ENCODE measurements around the gene IQCH.

Gene IQCH

DNA sequence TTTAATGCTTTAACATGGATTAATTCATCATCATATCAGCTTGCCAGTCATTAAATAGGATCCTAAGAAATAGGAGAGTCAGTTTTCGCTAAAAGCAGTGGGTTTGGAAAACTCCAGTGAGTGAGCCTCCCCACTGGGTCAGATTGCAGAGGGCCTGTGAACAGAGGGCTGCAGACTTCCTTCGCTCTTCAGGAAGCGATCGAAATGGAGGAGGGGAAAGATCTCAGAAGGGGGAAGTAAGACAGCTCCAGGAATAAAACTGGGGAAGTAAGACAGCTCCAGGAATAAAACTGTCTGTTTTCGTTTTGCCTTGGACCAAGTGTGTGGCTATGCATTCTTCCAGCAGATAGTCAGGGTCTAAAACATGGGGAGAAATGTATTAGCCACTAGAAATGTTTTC, 141.5 kb downstream of the IQCH start:
- Histone ChIP-seq H3K36me3 (ENCODE audit: insufficient read depth, low read length) (no peaks in the 10 kb centered on the region), H3K27ac (no peak overlapping the region), H3K4me3 (no peak overlapping the region), H3K9me3 (ENCODE audit: low read depth, low read length) (no peaks in the 10 kb centered on the region), H3K9ac (ENCODE audit: insufficient read length) (no peak overlapping the region)
- TF ChIP-seq EZH2 (IDR thresholded peaks at IDR 0.05) (no peak), FOXP2 (optimal IDR thresholded peaks at IDR 0.05; ENCODE audit: control extremely low read depth, extremely low read length, insufficient read depth) (no peak), POLR2AphosphoS5 (IDR thresholded peaks at IDR 0.05; ENCODE audit: borderline replicate concordance, low read depth, low read length) (no peak)
- DNase-seq (ENCODE audit: low read depth, low spot score): no peak

DNA sequence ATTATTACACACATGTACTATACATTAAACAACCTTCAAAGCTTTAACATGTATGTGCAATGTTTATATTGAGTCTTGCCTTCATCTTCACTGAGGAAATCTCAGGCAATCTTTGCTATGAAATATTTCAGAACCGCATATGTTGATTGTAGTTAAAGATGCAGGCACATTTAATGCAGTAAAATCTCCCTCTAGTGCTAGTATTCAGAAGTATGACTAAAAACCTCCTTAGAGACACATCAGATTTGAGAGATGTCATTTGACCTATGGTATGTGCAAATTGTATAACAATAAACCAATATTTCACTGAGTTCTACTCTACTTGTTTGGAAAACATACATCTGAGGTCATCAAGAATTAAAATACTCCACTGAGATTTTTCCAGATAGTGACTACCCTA, 142.6 kb downstream of the IQCH start:
- DNase-seq (ENCODE audit: low read depth, low spot score): no peak
- Histone ChIP-seq H3K9me3 (ENCODE audit: low read depth, low read length) (no peaks in the 10 kb centered on the region), H3K27ac (no peak overlapping the region), H3K4me3 (no peak overlapping the region), H3K9ac (ENCODE audit: insufficient read length) (no peak overlapping the region), H3K36me3 (ENCODE audit: insufficient read depth, low read length) (no peaks in the 10 kb centered on the region)
- TF ChIP-seq FOXP2 (optimal IDR thresholded peaks at IDR 0.05; ENCODE audit: control extremely low read depth, extremely low read length, insufficient read depth): no peak

DNA sequence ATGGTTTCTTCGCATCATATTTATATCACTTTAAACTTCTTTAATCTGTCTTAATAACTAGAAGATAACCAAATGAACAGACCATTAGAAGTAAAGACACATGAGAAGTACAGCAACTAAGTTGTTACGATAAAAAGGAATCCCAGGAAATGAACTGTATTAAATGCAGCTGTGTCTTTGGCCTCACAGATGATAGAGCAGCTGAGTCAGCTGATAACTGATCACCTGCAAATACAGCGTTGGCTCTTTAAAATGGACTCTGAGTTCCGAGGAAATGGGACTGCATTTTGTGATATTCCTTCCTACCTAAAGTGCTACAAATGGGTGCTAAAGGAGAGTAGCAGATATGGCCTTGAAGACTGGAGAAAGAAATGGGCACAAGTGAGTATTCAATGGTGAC, 145.3 kb downstream of the IQCH start:
- TF ChIP-seq FOXP2 (optimal IDR thresholded peaks at IDR 0.05; ENCODE audit: control extremely low read depth, extremely low read length, insufficient read depth) (no peak), POLR2AphosphoS5 (IDR thresholded peaks at IDR 0.05; ENCODE audit: borderline replicate concordance, low read depth, low read length) (no peak), EZH2 (IDR thresholded peaks at IDR 0.05) (no peak)
- H3K36me3 ChIP-seq (ENCODE audit: insufficient read depth, low read length): no peaks in the 10 kb centered on the region
- H3K27ac ChIP-seq: no peak overlapping the region
- H3K9me3 ChIP-seq (ENCODE audit: low read depth, low read length): no peaks in the 10 kb centered on the region
- no peak overlapping the region for H3K9ac ChIP-seq (ENCODE audit: insufficient read length)
- no peak for DNase-seq (ENCODE audit: low read depth, low spot score)
- no peak overlapping the region for H3K4me3 ChIP-seq

DNA sequence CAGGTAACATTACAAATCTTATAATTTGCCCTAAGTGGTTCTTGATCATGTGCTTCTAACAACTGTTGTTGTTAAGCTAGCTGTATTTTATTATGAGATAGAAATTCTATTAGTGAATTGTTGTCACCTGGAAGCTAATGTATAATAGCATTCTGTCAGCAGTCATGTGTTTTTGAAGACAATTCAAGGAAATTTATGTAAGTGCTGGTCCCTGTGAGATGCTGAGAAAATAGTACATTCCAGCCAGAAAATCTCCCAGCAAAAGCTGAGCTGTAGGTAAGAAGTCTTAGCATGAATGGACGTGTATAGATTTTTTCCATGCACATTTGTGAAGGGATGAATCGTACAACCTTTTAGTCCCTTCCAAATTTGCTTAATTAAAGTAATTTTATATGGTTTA, 146.3 kb downstream of the IQCH start:
- H3K9me3 ChIP-seq (ENCODE audit: low read depth, low read length): no peaks in the 10 kb centered on the region
- H3K4me3 ChIP-seq: no peak overlapping the region
- H3K9ac ChIP-seq (ENCODE audit: insufficient read length): no peak overlapping the region
- no peak for TF ChIP-seq EZH2 (IDR thresholded peaks at IDR 0.05)
- H3K36me3 ChIP-seq (ENCODE audit: insufficient read depth, low read length): no peaks in the 10 kb centered on the region
- no peak overlapping the region for H3K27ac ChIP-seq
- DNase-seq (ENCODE audit: low read depth, low spot score): no peak

DNA sequence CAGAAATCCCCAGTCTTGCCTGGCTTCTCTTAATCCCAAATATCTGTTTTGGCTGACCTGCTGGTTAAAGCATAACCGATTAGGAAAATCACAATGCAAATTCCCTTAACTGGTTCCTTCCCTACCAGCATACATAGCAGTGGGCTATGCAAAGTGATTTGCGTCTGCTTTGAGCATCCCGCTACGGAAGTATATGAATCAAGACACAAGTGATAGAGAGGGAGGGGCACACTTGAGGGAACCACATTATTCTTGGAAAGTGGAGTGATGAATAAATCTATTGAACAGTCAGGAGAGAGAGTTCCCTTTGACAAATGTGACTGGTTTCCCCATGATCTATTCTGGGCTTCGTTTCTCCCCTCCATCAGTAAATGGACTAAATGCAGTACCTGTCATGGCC, 146.8 kb downstream of the IQCH start:
- TF ChIP-seq EZH2 (IDR thresholded peaks at IDR 0.05) (no peak), FOXP2 (optimal IDR thresholded peaks at IDR 0.05; ENCODE audit: control extremely low read depth, extremely low read length, insufficient read depth) (no peak), POLR2AphosphoS5 (IDR thresholded peaks at IDR 0.05; ENCODE audit: borderline replicate concordance, low read depth, low read length) (no peak)
- Histone ChIP-seq H3K4me3 (no peak overlapping the region), H3K36me3 (ENCODE audit: insufficient read depth, low read length) (no peaks in the 10 kb centered on the region), H3K9me3 (ENCODE audit: low read depth, low read length) (no peaks in the 10 kb centered on the region), H3K27ac (no peak overlapping the region), H3K9ac (ENCODE audit: insufficient read length) (no peak overlapping the region)
- no peak for DNase-seq (ENCODE audit: low read depth, low spot score)

DNA sequence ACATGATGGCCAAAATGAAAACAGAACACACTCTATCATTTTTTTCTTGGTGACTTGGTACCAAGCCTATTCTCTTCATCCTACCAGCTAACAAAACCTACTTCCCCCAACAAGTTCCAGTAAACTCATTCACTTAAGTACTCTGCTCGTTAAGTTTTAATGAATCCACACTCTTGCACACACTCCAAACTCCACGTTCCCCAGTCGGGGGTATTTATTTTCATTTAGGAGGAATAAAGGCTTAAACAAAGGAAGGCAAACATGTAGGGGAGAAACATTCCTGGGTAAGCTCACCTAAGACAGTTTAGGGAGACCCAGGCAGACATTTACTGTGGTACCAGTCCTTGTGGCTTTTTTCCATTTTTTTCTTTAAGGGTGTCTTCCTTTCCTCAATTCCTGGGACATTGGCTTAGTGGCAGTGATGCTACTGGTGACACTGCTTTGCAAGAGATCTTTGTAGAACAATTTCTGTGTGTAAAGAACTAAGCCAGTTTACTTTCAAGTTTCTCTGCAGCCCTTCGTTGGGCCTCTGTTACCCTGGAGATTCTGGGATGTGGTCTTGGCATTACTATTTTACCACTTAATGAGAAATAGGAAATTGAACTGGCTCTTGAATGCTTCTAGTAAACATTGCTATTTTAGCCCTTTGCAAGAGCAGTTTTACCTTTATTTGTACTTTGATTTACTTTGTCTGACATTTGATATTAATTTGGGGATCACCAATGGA, 149.0 kb downstream of the IQCH start:
- Histone ChIP-seq H3K27ac (no peak overlapping the region), H3K9ac (ENCODE audit: insufficient read length) (no peak overlapping the region)
- no peak for TF ChIP-seq FOXP2 (optimal IDR thresholded peaks at IDR 0.05; ENCODE audit: control extremely low read depth, extremely low read length, insufficient read depth)
- TF ChIP-seq POLR2AphosphoS5 (IDR thresholded peaks at IDR 0.05; ENCODE audit: borderline replicate concordance, low read depth, low read length): no peak
- no peak for TF ChIP-seq EZH2 (IDR thresholded peaks at IDR 0.05)

DNA sequence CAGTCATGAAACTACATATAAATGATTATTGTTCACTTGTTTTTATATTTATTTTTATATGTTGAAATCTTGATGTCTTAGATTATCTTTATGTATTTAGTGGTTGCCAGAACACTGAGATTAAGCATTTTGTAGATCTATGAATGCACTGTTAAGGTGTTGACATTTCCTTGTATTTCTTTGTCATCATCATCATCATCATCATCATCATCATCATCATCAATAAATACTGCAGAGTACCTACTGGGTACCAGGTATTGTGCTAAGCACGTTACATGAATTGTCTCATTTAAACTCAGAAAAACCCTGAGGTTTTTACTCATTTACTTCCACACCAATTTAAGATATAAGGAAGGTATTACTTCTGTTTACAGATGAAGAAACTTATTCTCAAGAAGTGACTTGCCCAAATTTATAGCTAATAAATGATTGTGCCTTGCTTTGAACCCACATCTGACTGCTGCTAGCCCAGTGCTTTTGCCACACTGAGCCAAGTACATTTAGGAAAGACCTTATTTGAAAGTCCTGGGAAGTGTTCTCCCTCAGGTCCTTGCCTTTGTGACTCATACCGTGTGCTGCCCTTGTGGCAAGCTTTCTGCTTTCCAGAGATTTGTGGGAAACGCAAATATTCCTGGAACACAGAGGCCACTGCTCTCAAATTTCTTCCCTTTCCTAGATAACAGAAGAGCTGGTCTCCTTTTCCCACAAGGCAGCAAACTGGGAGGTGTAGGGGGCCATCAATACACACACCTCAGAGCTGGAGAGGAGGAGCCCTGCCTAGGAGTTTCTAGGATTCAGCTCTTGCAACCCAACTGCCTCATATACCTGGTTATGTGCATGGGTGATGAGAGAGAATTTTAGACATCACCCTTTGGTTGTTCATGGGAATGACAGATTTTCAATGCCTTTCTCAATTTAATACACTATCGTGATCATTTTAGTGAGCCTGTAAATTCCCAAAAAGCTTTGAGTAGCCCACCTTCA, 150.9 kb downstream of the IQCH start:
- no peak for DNase-seq (ENCODE audit: low read depth, low spot score)
- Histone ChIP-seq H3K27ac (no peak overlapping the region), H3K36me3 (ENCODE audit: insufficient read depth, low read length) (no peaks in the 10 kb centered on the region), H3K9ac (ENCODE audit: insufficient read length) (no peak overlapping the region), H3K9me3 (ENCODE audit: low read depth, low read length) (no peaks in the 10 kb centered on the region), H3K4me3 (no peak overlapping the region)
- no peak for TF ChIP-seq FOXP2 (optimal IDR thresholded peaks at IDR 0.05; ENCODE audit: control extremely low read depth, extremely low read length, insufficient read depth)
- TF ChIP-seq EZH2 (IDR thresholded peaks at IDR 0.05): no peak
- no peak for TF ChIP-seq POLR2AphosphoS5 (IDR thresholded peaks at IDR 0.05; ENCODE audit: borderline replicate concordance, low read depth, low read length)

More for the DNA sequence above, 149.0 kb downstream of the IQCH start:
- Histone ChIP-seq H3K4me3 (no peak overlapping the region), H3K36me3 (ENCODE audit: insufficient read depth, low read length) (no peaks in the 10 kb centered on the region), H3K9me3 (ENCODE audit: low read depth, low read length) (no peaks in the 10 kb centered on the region)
- no peak for DNase-seq (ENCODE audit: low read depth, low spot score)

DNA sequence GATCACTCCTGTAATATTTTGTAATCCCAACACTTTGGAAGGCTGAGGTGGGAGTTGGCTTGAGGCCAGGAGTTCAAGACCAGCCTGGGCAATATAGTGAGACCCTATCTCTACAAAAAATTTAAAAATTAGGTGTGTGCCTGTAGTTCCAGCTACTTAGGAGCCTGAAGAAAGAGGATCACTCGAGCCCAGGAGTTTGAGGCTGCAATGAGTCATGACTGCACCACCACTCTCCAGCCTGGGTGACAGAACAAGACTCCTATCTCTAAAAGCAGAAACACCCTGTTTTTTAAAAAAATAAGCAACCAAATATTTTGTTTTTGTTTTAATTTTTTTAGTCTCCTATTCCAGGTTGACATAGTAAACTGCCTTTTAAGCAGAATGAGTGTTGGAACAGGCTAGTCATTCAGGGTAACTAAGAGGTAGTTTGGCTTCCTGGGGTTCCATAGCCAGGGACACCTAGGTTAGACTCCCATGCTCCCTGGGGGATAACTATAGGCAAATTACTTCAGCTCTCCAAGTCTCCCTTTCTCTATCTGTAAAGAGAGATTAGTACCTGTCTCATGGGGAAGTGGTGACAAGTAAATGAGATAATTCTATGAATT, 151.8 kb downstream of the IQCH start:
- no peak for TF ChIP-seq EZH2 (IDR thresholded peaks at IDR 0.05)
- TF ChIP-seq POLR2AphosphoS5 (IDR thresholded peaks at IDR 0.05; ENCODE audit: borderline replicate concordance, low read depth, low read length): no peak
- no peak for TF ChIP-seq FOXP2 (optimal IDR thresholded peaks at IDR 0.05; ENCODE audit: control extremely low read depth, extremely low read length, insufficient read depth)
- no peak overlapping the region for H3K4me3 ChIP-seq
- no peak overlapping the region for H3K27ac ChIP-seq
- no peaks in the 10 kb centered on the region for H3K9me3 ChIP-seq (ENCODE audit: low read depth, low read length)
- no peak for DNase-seq (ENCODE audit: low read depth, low spot score)
- no peak overlapping the region for H3K9ac ChIP-seq (ENCODE audit: insufficient read length)
- H3K36me3 ChIP-seq (ENCODE audit: insufficient read depth, low read length): no peaks in the 10 kb centered on the region
